ENCODE measurements around the gene RAB8B. TPM values are rescaled to one million over a fixed set of nuclear protein-coding genes. Genes with fewer than 3 reads are reported as not detected.

Gene RAB8B
- total RNA-seq, 1 experiment from 2014 or later, result 16.0 TPM

- no peaks in the 10 kb centered on the region for H3K27me3 Mint-ChIP-seq (ENCODE audit: unreplicated experiment)
- no peak overlapping the region for H3K27ac Mint-ChIP-seq (ENCODE audit: unreplicated experiment)
- CTCF ChIA-PET, result interaction anchor here (0.6 to 0.9 kb wide), 2 partner anchors 17 to 269 kb away, joined by 3 read pairs; no protein-coding TSS in a partner anchor
- no peaks in the 10 kb centered on the region for H3K36me3 Mint-ChIP-seq (ENCODE audit: insufficient read depth, unreplicated experiment)
- BruUV-seq (replicated peaks), result no TSS peak
- peaks cover 10% of the 10 kb centered on the region for H3K4me1 Mint-ChIP-seq (ENCODE audit: low read depth, unreplicated experiment)
- no peak for TF ChIP-seq CTCF (IDR thresholded peaks at IDR 0.05; ENCODE audit: unreplicated experiment)
- H3K9me3 Mint-ChIP-seq (ENCODE audit: low read depth, unreplicated experiment), result no peaks in the 10 kb centered on the region
- no peak for DNase-seq
- H3K4me3 Mint-ChIP-seq (ENCODE audit: low read depth, unreplicated experiment), result no peak overlapping the region
- intact Hi-C loops (cut with micrococcal nuclease; ENCODE audit: unreplicated experiment), result no loop called here
These were observed 54.4 kb downstream of the RAB8B start for GRCh38 chr15:63243776-63244175.

- H3K27me3 Mint-ChIP-seq (ENCODE audit: unreplicated experiment), result no peaks in the 10 kb centered on the region
- intact Hi-C loops (cut with micrococcal nuclease; ENCODE audit: unreplicated experiment), result no loop called here
- TF ChIP-seq CTCF (IDR thresholded peaks at IDR 0.05; ENCODE audit: unreplicated experiment), result no peak
- peaks cover 10% of the 10 kb centered on the region for H3K4me1 Mint-ChIP-seq (ENCODE audit: low read depth, unreplicated experiment)
- H3K27ac Mint-ChIP-seq (ENCODE audit: unreplicated experiment), result no peak overlapping the region
- no peak for DNase-seq
- no peak overlapping the region for H3K4me3 Mint-ChIP-seq (ENCODE audit: low read depth, unreplicated experiment)
- no TSS peak for BruUV-seq (replicated peaks)
- CTCF ChIA-PET, result interaction anchor here (0.6 to 0.9 kb wide), 3 partner anchors 16 to 622 kb away, joined by 3 read pairs; no protein-coding TSS in a partner anchor
- H3K36me3 Mint-ChIP-seq (ENCODE audit: insufficient read depth, unreplicated experiment), result no peaks in the 10 kb centered on the region
- no peaks in the 10 kb centered on the region for H3K9me3 Mint-ChIP-seq (ENCODE audit: low read depth, unreplicated experiment)
These were observed 55.0 kb downstream of the RAB8B start for GRCh38 chr15:63244399-63244798.

- Mint-ChIP-seq H3K27ac (ENCODE audit: unreplicated experiment) (no peak overlapping the region), H3K4me3 (ENCODE audit: low read depth, unreplicated experiment) (no peak overlapping the region), H3K4me1 (ENCODE audit: low read depth, unreplicated experiment) (peaks cover 10% of the 10 kb centered on the region), H3K27me3 (ENCODE audit: unreplicated experiment) (no peaks in the 10 kb centered on the region), H3K9me3 (ENCODE audit: low read depth, unreplicated experiment) (no peaks in the 10 kb centered on the region), H3K36me3 (ENCODE audit: insufficient read depth, unreplicated experiment) (no peaks in the 10 kb centered on the region)
- intact Hi-C loops (cut with micrococcal nuclease; ENCODE audit: unreplicated experiment), result no loop called here
- CTCF ChIA-PET, result interaction anchor here (0.6 kb wide), 1 partner anchor 621 kb away, joined by 3 read pairs; no protein-coding TSS in a partner anchor
- BruUV-seq (replicated peaks), result no TSS peak
- DNase-seq, result no peak
- TF ChIP-seq CTCF (IDR thresholded peaks at IDR 0.05; ENCODE audit: unreplicated experiment), result no peak
These were observed 55.7 kb downstream of the RAB8B start for GRCh38 chr15:63244976-63245645.

GRCh38 chr15:63246691-63247469, 57.5 kb downstream of the RAB8B start:
- Mint-ChIP-seq H3K4me1 (ENCODE audit: low read depth, unreplicated experiment) (peaks cover 10% of the 10 kb centered on the region), H3K27me3 (ENCODE audit: unreplicated experiment) (no peaks in the 10 kb centered on the region)

More at GRCh38 chr15:63246691-63247469, 57.5 kb downstream of the RAB8B start:
- no peak overlapping the region for H3K27ac Mint-ChIP-seq (ENCODE audit: unreplicated experiment)
- intact Hi-C loops (cut with micrococcal nuclease; ENCODE audit: unreplicated experiment), result no loop called here
- no peak for TF ChIP-seq CTCF (IDR thresholded peaks at IDR 0.05; ENCODE audit: unreplicated experiment)
- H3K4me3 Mint-ChIP-seq (ENCODE audit: low read depth, unreplicated experiment), result no peak overlapping the region
- H3K36me3 Mint-ChIP-seq (ENCODE audit: insufficient read depth, unreplicated experiment), result no peaks in the 10 kb centered on the region
- no peaks in the 10 kb centered on the region for H3K9me3 Mint-ChIP-seq (ENCODE audit: low read depth, unreplicated experiment)
- no TSS peak for BruUV-seq (replicated peaks)
- DNase-seq, result no peak
- CTCF ChIA-PET, result interaction anchor here (0.6 kb wide), 1 partner anchor 30 kb away, joined by 3 read pairs; the partner anchor contains the start of gene APH1B
